K562 (cell line): ENCODE results near the gene CIAO3. TPM values are rescaled to one million over a fixed set of nuclear protein-coding genes. Genes with fewer than 3 reads are reported as not detected.

Experiments
- BCLAF1 ChIP-seq, 2 experiments: fragments of 450-650 bp in 1 of 2; IDR thresholded peaks; 2 replicates each; pipeline ENCODE4 v1.6.1; 2011 to 2017; ENCODE audit warnings: low read depth in 2 of 2, antibody characterized with exemption in 1 of 2, borderline replicate concordance in 1 of 2, low read length in 1 of 2, mild to moderate bottlenecking in 1 of 2, mixed read lengths in 1 of 2; ENCODE audit not compliant: control insufficient read depth in 1 of 2
- CBFA2T2 ChIP-seq: fragments of 450-650 bp; conservative IDR thresholded peaks from 2 replicates; pipeline ENCODE4 v1.6.1; 2017; ENCODE audit warnings: mild to moderate bottlenecking
- EZH2 ChIP-seq: IDR thresholded peaks from 2 replicates; pipeline ENCODE4 v1.6.1; 2012; ENCODE audit warnings: low read depth, mild to moderate bottlenecking, inconsistent platforms, low read length, borderline replicate concordance
- FOXK2 ChIP-seq, 2 experiments: fragments of 450-650 bp; IDR thresholded peaks in 1 of 2; conservative IDR thresholded peaks in 1 of 2; 2 replicates each; pipeline ENCODE4 v1.6.1; 2016; ENCODE audit warnings: low read depth in 2 of 2, mild to moderate bottlenecking in 1 of 2
- GATAD2A ChIP-seq: fragments of 450-650 bp; IDR thresholded peaks from 2 replicates; pipeline ENCODE4 v1.6.1; 2017
- NFATC3 ChIP-seq: fragments of 450-650 bp; IDR thresholded peaks from 2 replicates; pipeline ENCODE4 v1.6.1; 2017; ENCODE audit warnings: mild to moderate bottlenecking
- NR2F6 ChIP-seq: fragments of 450-650 bp; formaldehyde crosslinking; IDR thresholded peaks from 2 replicates; pipeline ENCODE4 v1.4.0; 2020; ENCODE audit warnings: mild to moderate bottlenecking
- POLR2G ChIP-seq: fragments of 200-400 bp; formaldehyde crosslinking; IDR thresholded peaks from 2 replicates; pipeline ENCODE4 v1.6.1; 2017; ENCODE audit warnings: low read depth, mild to moderate bottlenecking, antibody characterized with exemption, low read length, moderate library complexity
- RCOR1 ChIP-seq, 2 experiments: IDR thresholded peaks; 2 replicates each; pipeline ENCODE4 v1.6.1; 2012; ENCODE audit warnings: low read depth in 2 of 2, low read length in 2 of 2, borderline replicate concordance in 1 of 2, improper control_type of control experiment in 1 of 2
- RUNX1 ChIP-seq: sonication (generic); IDR thresholded peaks from 2 replicates; pipeline ENCODE4 v1.6.1; 2016; ENCODE audit warnings: antibody characterized with exemption, low read depth
- SPI1 ChIP-seq: IDR thresholded peaks from 2 replicates; pipeline ENCODE4 v1.6.1; 2011; ENCODE audit warnings: low read depth, low read length, control low read depth, borderline replicate concordance
- VEZF1 ChIP-seq: fragments of 200-800 bp; sonication (Bioruptor generic); IDR thresholded peaks from 2 replicates; pipeline ENCODE4 v1.6.1; 2017; ENCODE audit warnings: missing genetic modification characterization, missing compliant biosample characterization
- ZNF175 ChIP-seq: fragments of 200-800 bp; sonication (Bioruptor generic); IDR thresholded peaks from 2 replicates; pipeline ENCODE4 v1.6.1; 2016; ENCODE audit warnings: low read depth, mild to moderate bottlenecking, missing genetic modification characterization, missing compliant biosample characterization
- ZNF507 ChIP-seq: conservative IDR thresholded peaks from 2 replicates; pipeline ENCODE4 v1.6.1; 2017; ENCODE audit warnings: missing genetic modification characterization, missing compliant biosample characterization
- polyA plus RNA-seq, 8 experiments: library from polyadenylated mRNA; depleted of rRNA in 4 of 8; stranded (reverse) in 5 of 8; unstranded in 3 of 8; fragments of >200 nt; fragmentation: Nextera tagmentation in 2 of 8; fragmentation: Illumina TruSeq in 1 of 8; extraction: Ambion mirVana in 2 of 8; extraction: Trizol in 1 of 8; gene quantifications; 2 replicates each; pipeline versions ENCODE4 v1.2.1 to v1.2.3, GENCODE V29; 2011 to 2014; ENCODE audit warnings: inconsistent platforms in 1 of 8, missing spikeins in 1 of 8
- total RNA-seq, 7 experiments: library from RNA; depleted of rRNA in 6 of 7; stranded (reverse); fragments of >200 nt in 6 of 7; fragmentation: Illumina TruSeq in 2 of 7; extraction: Trizol in 2 of 7; gene quantifications; 2 replicates each; pipeline versions ENCODE4 v1.2.1 to v1.2.3, GENCODE V29; 2011 to 2021; ENCODE audit warnings: low replicate concordance in 1 of 7
- TF ChIP-seq, protein P1 (sequence below): IDR thresholded peaks from 2 replicates; pipeline ENCODE4 v1.6.1; 2014; ENCODE audit warnings: antibody characterized with exemption
- TF ChIP-seq, protein P2 (sequence below): sonication (generic); formaldehyde crosslinking; IDR thresholded peaks from 2 replicates; pipeline ENCODE4 v1.8.1; 2023; ENCODE audit warnings: mild to moderate bottlenecking, missing genetic modification reagents
- TF ChIP-seq, protein P3 (sequence below): fragments of 250-450 bp; sonication (Bioruptor Pico); IDR thresholded peaks from 2 replicates; pipeline ENCODE4 v1.8.0; 2022; ENCODE audit warnings: inconsistent platforms

The CIAO3 gene
- total and polyA plus RNA-seq, 9 of the 15 experiments (the other 6 are each of a cell fraction or from before 2014, with no cell fraction given): 2.2 to 35.6 (median 18.7) TPM

- TF ChIP-seq, protein P1, sequence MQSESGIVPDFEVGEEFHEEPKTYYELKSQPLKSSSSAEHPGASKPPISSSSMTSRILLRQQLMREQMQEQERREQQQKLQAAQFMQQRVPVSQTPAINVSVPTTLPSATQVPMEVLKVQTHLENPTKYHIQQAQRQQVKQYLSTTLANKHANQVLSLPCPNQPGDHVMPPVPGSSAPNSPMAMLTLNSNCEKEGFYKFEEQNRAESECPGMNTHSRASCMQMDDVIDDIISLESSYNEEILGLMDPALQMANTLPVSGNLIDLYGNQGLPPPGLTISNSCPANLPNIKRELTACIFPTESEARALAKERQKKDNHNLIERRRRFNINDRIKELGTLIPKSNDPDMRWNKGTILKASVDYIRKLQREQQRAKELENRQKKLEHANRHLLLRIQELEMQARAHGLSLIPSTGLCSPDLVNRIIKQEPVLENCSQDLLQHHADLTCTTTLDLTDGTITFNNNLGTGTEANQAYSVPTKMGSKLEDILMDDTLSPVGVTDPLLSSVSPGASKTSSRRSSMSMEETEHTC: no peak
- TF ChIP-seq POLR2G: peak; percentile 10; the same call in 1 of the 2 replicates
- TF ChIP-seq FOXK2 (conservative IDR thresholded peaks at IDR 0.05 in 1 of 2, IDR thresholded peaks at IDR 0.05 in 1 of 2; ENCODE audit: low read depth in 2 of 2): no peak; a peak in 1 of 4 replicates
- TF ChIP-seq, protein P2, sequence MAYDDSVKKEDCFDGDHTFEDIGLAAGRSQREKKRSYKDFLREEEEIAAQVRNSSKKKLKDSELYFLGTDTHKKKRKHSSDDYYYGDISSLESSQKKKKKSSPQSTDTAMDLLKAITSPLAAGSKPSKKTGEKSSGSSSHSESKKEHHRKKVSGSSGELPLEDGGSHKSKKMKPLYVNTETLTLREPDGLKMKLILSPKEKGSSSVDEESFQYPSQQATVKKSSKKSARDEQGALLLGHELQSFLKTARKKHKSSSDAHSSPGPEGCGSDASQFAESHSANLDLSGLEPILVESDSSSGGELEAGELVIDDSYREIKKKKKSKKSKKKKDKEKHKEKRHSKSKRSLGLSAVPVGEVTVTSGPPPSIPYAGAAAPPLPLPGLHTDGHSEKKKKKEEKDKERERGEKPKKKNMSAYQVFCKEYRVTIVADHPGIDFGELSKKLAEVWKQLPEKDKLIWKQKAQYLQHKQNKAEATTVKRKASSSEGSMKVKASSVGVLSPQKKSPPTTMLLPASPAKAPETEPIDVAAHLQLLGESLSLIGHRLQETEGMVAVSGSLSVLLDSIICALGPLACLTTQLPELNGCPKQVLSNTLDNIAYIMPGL (CRISPR knock-in tag): no peak
- TF ChIP-seq GATAD2A: no peak
- 0 out of 4 replicates have a peak, but pooled peaks of 1 of the 2 experiments have one; percentile 45 for TF ChIP-seq RCOR1 (IDR thresholded peaks at IDR 0.05; ENCODE audit: borderline replicate concordance in 1 of 2, low read depth in 2 of 2, low read length in 2 of 2)
- no peak for TF ChIP-seq ZNF175 (CRISPR knock-in tag)
- TF ChIP-seq SPI1: no peak
- no peak for TF ChIP-seq BCLAF1 (IDR thresholded peaks at IDR 0.05; ENCODE audit: borderline replicate concordance in 1 of 2, control insufficient read depth in 1 of 2, low read depth in 2 of 2, low read length in 1 of 2)
- TF ChIP-seq NR2F6 (CRISPR knock-in tag): no peak
- TF ChIP-seq, protein P3, sequence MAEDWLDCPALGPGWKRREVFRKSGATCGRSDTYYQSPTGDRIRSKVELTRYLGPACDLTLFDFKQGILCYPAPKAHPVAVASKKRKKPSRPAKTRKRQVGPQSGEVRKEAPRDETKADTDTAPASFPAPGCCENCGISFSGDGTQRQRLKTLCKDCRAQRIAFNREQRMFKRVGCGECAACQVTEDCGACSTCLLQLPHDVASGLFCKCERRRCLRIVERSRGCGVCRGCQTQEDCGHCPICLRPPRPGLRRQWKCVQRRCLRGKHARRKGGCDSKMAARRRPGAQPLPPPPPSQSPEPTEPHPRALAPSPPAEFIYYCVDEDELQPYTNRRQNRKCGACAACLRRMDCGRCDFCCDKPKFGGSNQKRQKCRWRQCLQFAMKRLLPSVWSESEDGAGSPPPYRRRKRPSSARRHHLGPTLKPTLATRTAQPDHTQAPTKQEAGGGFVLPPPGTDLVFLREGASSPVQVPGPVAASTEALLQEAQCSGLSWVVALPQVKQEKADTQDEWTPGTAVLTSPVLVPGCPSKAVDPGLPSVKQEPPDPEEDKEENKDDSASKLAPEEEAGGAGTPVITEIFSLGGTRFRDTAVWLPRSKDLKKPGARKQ (CRISPR knock-in tag): no peak
- no peak for TF ChIP-seq CBFA2T2
- TF ChIP-seq VEZF1 (CRISPR knock-in tag): no peak
- no peak for TF ChIP-seq NFATC3
- no peak for TF ChIP-seq ZNF507
- no peak for TF ChIP-seq EZH2
- TF ChIP-seq RUNX1: no peak
Observed at GRCh38 chr16:681746-682427, 58.9 kb downstream of the CIAO3 start (continued).
